Measurements from ENCODE around the gene NUBP2. TPM values are rescaled to one million over a fixed set of nuclear protein-coding genes. Genes with fewer than 3 reads are reported as not detected.
A peak's percentile ranks its signal among the peaks of the same experiment; 100 is the strongest.

Gene NUBP2
- polyA plus RNA-seq, 1 donor = 48.7 TPM

DNA sequence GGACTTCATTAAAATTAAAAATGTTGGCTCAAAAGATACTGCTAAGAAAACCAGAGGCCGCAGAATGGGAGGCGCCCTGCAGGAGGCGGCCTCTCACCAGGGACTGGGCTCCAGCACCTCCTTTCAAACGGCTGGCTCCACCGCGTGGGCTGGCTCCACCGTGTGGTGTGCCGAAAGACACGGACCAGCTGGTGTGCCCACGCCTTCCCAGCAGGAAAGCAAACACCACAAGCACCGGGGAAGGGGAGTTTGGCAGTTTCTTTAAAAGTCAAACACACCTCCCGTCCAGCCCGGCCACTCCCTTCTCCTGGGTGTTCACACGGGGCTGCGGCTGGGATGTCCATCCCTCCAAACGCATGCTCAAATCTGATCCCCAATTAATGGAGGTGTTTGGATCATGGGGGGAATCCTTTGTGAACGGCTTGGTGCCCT lies 30.0 kb downstream of the NUBP2 start:
- no peak for DNase-seq

- no peak for DNase-seq
Observed at GRCh38 chr16:1815461-1815860, 32.7 kb downstream of the NUBP2 start.

DNA sequence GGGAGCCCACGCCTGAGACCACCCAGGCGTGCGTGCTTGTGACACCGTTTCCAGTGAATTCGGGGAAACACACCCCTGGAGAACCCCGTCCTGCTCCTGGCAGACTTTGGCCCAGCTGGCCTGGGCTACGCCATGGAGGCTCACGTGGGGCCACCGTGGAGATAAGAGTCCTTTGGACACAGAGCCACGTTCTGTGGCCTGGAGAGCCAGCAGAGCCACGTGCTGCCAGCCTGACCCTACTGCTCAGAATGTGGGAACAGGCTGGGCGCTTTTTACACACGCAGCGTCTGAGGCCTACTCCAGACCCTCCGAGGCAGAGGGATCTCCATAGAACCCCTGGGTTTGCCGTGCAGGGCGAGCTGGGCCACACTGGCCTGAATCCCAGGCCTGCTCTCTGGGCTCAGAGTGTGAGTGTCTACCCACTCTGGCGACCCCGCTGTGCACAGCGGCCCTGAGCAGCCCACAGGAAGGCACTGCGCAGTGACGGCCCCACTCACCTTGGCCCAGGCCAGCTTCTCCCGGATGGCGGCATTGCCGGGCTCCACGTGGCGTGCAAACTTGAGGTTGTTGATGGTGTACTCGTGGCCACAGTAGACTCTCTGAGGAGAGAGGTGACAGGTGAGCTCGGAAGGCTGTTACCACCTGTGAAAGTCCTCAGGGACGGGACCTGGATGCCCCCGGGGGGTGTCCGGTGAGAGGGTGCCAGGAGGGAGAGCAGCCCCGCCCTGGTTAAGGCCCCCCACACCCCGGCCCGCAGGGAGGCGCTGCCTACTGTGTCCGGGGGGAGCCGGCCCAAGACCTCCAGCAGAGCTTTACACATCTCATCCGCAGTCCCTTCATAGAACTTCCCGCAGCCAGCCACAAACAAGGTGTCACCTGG lies 33.9 kb downstream of the NUBP2 start:
- no peak for DNase-seq

GRCh38 chr16:1817276-1817589 lies 34.5 kb downstream of the NUBP2 start:
- DNase-seq = no peak

- no peak for DNase-seq
Observed at GRCh38 chr16:1817716-1818115, 35.0 kb downstream of the NUBP2 start.

GRCh38 chr16:1818204-1818872 lies 35.6 kb downstream of the NUBP2 start:
- DNase-seq = no peak

GRCh38 chr16:1818873-1819525 lies 36.2 kb downstream of the NUBP2 start:
- no peak for DNase-seq

DNA sequence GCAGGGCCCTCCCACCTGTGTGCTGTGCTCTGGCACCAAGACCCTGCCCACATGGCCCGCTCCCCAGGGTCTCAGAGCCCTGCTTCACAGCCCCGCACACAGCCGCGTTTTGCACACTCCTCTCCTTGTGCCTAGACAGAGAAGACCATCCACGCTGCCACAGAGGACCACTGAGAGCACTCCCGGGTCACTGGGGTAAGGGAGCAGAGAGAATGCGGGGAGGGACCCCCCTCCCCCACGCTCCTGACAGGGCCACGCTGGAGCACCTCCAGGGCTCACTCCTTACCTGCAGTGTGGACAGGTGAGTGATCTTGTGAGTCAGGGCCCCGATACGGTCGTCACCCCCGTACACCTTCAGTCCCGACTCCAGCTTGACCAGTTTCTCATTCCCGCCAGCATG lies 36.9 kb downstream of the NUBP2 start:
- no peak for DNase-seq

DNA sequence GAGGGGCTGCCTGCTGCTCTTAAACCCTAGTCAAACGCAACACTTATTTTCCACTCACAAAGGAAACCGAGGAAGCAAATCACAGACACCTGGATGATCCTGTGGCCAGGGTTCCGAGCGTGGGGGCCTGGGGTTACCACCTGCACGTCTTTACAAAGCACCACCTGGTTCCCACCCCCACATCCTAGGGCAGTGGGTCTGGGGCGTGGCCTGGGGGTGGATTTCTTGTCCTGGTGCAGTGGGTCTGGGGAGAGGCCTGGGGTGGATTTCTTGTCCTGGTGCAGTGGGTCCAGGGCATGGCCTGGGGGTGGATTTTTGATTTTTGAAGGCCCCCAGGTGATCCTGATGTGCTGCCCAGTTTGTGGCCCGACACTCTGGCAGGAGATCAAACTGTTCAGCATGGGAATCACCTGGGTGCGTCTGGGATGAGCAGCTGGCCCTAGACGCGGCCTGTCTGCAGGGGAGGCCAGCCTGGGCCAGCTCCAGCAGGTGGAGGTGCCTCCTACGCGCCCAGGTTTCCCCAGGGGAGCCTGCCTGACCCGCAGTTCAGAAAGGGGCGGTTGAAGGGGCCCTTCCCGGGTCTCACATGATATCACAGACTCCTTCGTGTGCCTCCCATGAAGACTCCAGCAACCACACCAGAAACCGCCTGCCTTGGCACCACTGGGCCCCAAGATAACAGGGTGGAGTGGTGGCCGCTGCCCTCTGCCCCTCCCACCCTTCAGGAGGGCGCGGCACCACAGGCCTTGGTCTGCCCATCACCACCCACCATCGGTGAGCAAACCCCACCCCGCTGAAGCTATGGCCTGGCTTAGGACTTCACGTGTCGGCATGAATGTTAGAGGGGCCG lies 37.6 kb downstream of the NUBP2 start:
- no peak for DNase-seq

- DNase-seq = no peak
Observed at GRCh38 chr16:1820946-1821290, 38.2 kb downstream of the NUBP2 start.

DNA sequence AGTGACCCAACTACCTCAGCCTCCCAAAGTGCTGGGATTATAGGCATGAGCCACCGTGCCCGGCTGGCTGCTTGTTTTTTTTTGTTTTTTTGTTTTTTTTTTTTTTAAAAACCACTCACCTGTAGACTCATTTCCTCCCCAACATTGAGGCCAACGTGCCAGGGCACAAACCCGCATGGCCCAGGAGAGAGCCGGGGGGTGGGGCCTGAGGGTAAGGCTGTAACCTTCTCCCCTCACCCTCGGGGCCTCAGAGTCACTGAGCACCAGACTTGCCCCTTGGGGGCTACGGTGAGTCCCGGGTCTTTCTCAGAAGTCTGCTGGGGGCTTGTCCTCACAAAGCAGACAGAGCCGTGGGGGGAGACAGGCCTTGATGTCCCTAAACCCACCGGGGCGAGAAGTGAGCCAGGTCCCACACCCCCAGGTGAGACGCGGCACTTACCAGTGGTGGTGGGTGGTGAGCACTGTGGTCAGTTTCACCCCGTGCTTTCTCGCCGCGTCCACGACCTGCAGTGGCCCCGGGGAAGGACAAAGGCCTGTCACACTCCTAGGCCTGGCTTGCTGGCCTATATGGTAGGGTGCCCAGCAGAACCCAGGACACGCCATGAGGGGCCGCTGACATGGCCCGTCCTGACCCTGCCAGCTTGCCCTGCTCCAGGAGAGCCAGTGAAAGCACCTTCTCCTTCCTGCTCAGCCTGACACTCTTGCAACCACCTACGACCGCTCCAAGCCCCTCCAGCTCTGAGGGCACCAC lies 39.3 kb downstream of the NUBP2 start:
- no peak for DNase-seq

- DNase-seq = no peak
Observed at GRCh38 chr16:1822801-1823200, 40.0 kb downstream of the NUBP2 start.

DNA sequence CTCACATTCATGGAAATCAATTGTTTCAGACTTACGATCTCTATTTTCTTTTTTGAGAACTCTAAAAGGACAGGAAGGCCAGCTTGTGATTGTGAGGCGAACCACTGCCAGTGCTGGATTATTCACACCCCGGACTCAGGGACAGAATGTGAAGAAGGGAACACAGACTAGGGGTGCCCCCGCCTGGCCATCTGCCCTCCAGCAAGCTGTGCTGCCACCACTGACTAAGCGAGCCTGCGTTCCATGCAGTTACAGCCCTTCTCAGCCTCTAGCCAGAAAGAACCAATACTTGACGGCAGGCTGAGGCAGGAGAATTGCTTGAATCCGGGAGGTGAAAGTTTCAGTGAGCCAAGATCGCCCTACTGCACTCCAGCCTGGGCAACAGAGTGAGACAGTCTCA lies 41.1 kb downstream of the NUBP2 start:
- no peak for DNase-seq

DNA sequence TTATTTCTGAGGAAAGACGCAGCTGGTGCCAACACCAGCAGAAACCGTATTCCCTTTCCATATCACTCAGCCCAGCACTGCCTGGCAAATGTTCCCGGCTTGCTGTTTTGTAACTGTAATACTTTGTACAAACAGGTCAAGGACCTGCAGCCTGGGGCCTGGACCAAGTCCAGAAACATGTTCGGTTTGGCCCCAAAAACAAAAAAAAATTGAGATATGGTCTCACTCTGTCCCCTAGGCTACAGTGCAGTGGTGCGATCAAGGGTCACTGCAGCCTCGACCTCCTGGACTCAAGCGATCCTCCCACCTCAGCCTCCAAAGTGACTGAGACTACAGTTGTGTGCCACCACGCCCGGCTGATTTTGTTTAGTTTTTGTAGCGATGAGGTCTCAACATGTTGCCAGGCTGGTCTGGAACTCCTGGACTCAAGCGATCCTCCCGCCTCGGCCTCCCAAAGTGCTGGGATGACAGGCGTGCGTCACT lies 42.7 kb downstream of the NUBP2 start:
- no peak for DNase-seq

- DNase-seq = peak; percentile 49
Observed at GRCh38 chr16:1825864-1826690, 43.3 kb downstream of the NUBP2 start.

- DNase-seq = peak; percentile 96
Observed at GRCh38 chr16:1826691-1827573, 44.2 kb downstream of the NUBP2 start, which contains the start of the genes FAHD1 and HAGH. Gene FAHD1, plus strand, starts transcription at chr16:1827206. Its CDS starts 33 bp downstream, at chr16:1827239. Gene HAGH, minus strand, starts transcription at chr16:1826825. Its CDS starts 38 bp downstream, at chr16:1826787.

- DNase-seq = no peak
Observed at GRCh38 chr16:1828645-1829410, 46.1 kb downstream of the NUBP2 start.

- no peak for DNase-seq
Observed at GRCh38 chr16:1830213-1830612, 47.5 kb downstream of the NUBP2 start.
